H1 (cell line): Measurements from ENCODE around the gene GARIN6. TPM values are rescaled to one million over a fixed set of nuclear protein-coding genes. Genes with fewer than 3 reads are reported as not detected.

ENCODE experiments used
- CTCF ChIA-PET: fragments of 300-600 bp; sonication (Branson Sonifier 250); formaldehyde crosslinking; loops from one replicate; lab custom pipeline; 2021; ENCODE audit not compliant: partially characterized antibody; lab: Charles Lee
- POLR2A ChIA-PET: fragments of 300-600 bp; sonication (Branson Sonifier 250); formaldehyde crosslinking; loops from one replicate; lab custom pipeline; 2021; ENCODE audit warnings: inconsistent platforms; ENCODE audit not compliant: partially characterized antibody; lab: Charles Lee
- DNase-seq, 2 experiments: peaks; one replicate each; pipeline versions ENCODE4 v3.0.0 to v3.0.0-alpha.2; 2010 to 2022; ENCODE audit warnings: low spot score in 2 of 2, low read depth in 1 of 2, mixed read lengths in 1 of 2
- FAIRE-seq: peaks from 2 replicates; lab custom pipeline; 2011; peaks lifted over from hg19 to GRCh38; lab: Jason Lieb, UNC
- H2AFZ ChIP-seq: 2 replicates; pipeline ENCODE4 v1.8.1; 2012; ENCODE audit warnings: low read length, inconsistent platforms
- H2AK5ac ChIP-seq: 2 replicates; pipeline ENCODE4 v1.6.1; 2013; ENCODE audit warnings: low read depth, low read length
- H2BK120ac ChIP-seq: replicated peaks from 2 replicates; pipeline ENCODE3; 2013; ENCODE audit warnings: low read depth, low read length, inconsistent platforms
- H2BK12ac ChIP-seq: 2 replicates; pipeline ENCODE4 v1.6.1; 2013; ENCODE audit warnings: low read depth, low read length
- H2BK15ac ChIP-seq: 2 replicates; pipeline ENCODE4 v1.6.1; 2013; ENCODE audit warnings: low read length
- H2BK20ac ChIP-seq: 2 replicates; pipeline ENCODE4 v1.6.1; 2013; ENCODE audit warnings: low read length
- H2BK5ac ChIP-seq: 2 replicates; pipeline ENCODE4 v1.6.1; 2013; ENCODE audit warnings: low read depth, low read length
- H3K14ac ChIP-seq: 2 replicates; pipeline ENCODE4 v1.6.1; 2013; ENCODE audit warnings: inconsistent platforms; ENCODE audit not compliant: insufficient read length
- H3K18ac ChIP-seq: 2 replicates; pipeline ENCODE4 v1.6.1; 2013; ENCODE audit warnings: low read length; ENCODE audit errors: extremely low read depth
- H3K23ac ChIP-seq: 2 replicates; pipeline ENCODE4 v1.6.1; 2013; ENCODE audit warnings: inconsistent platforms; ENCODE audit not compliant: insufficient read length
- H3K23me2 ChIP-seq: 2 replicates; pipeline ENCODE4 v1.6.1; 2013; ENCODE audit warnings: low read depth, low read length
- H3K27ac ChIP-seq: 2 replicates; pipeline ENCODE4 v1.6.1; 2011; ENCODE audit warnings: low read depth, low read length, inconsistent platforms
- H3K27me3 ChIP-seq, 4 experiments: replicated peaks in 1 of 4; 1 replicate in 1 of 4; 2 replicates in 3 of 4; pipeline versions ENCODE4 v1.6.1 to v1.8.1; 2011 to 2013; ENCODE audit warnings: low read length in 3 of 4, mild to moderate bottlenecking in 3 of 4, inconsistent platforms in 2 of 4, mixed read lengths in 2 of 4, moderate library complexity in 1 of 4; ENCODE audit not compliant: control insufficient read depth in 3 of 4, insufficient read depth in 3 of 4; ENCODE audit errors: extremely low read depth in 1 of 4
- H3K36me3 ChIP-seq, 4 experiments: 2 replicates each; pipeline versions ENCODE4 v1.6.1 to v1.8.1; 2011 to 2013; ENCODE audit warnings: mild to moderate bottlenecking in 4 of 4, low read length in 3 of 4, moderate library complexity in 2 of 4, control low read depth in 1 of 4, inconsistent platforms in 1 of 4; ENCODE audit not compliant: insufficient read depth in 4 of 4, control insufficient read depth in 2 of 4
- H3K4ac ChIP-seq: replicated peaks from 2 replicates; pipeline ENCODE3; 2013; ENCODE audit warnings: low read length, low read depth, mixed read lengths, inconsistent platforms; ENCODE audit not compliant: insufficient read length
- H3K4me1 ChIP-seq, 4 experiments: replicated peaks in 1 of 4; 1 replicate in 1 of 4; 2 replicates in 3 of 4; pipeline versions ENCODE4 v1.6.1 to v1.8.1; 2011 to 2013; ENCODE audit warnings: low read length in 3 of 4, inconsistent platforms in 2 of 4, mixed read lengths in 1 of 4; ENCODE audit not compliant: insufficient read depth in 4 of 4, control insufficient read depth in 3 of 4
- H3K4me2 ChIP-seq, 2 experiments: 2 replicates each; pipeline versions ENCODE4 v1.6.1 to v1.8.1; 2011 to 2013; ENCODE audit warnings: low read depth in 2 of 2, low read length in 2 of 2, control low read depth in 1 of 2, inconsistent platforms in 1 of 2, mild to moderate bottlenecking in 1 of 2; ENCODE audit not compliant: insufficient read depth in 1 of 2
- H3K4me3 ChIP-seq, 4 experiments: fragments of 200-600, 300-600 bp in 1 of 4; sonication (generic), shearing (Covaris generic), sonication (Bioruptor Twin) in 1 of 4; 2 replicates each; pipeline versions ENCODE4 v1.5.1 to v1.8.1; 2011 to 2016; ENCODE audit warnings: low read length in 4 of 4, low read depth in 3 of 4, control low read depth in 2 of 4, inconsistent platforms in 2 of 4, mild to moderate bottlenecking in 2 of 4, mixed read lengths in 1 of 4, moderate library complexity in 1 of 4; ENCODE audit not compliant: insufficient read depth in 2 of 4; ENCODE audit errors: extremely low read depth in 1 of 4
- H3K56ac ChIP-seq: replicated peaks from 2 replicates; pipeline ENCODE3; 2013; ENCODE audit warnings: low read depth, mild to moderate bottlenecking, mixed read lengths, low read length, inconsistent platforms; ENCODE audit not compliant: insufficient read length
- H3K79me1 ChIP-seq: 2 replicates; pipeline ENCODE4 v1.6.1; 2013; ENCODE audit warnings: low read depth, low read length, control low read depth
- H3K79me2 ChIP-seq, 2 experiments: 2 replicates each; pipeline versions ENCODE4 v1.6.1 to v1.8.1; 2012 to 2013; ENCODE audit warnings: low read length in 2 of 2, mild to moderate bottlenecking in 2 of 2, inconsistent platforms in 1 of 2; ENCODE audit not compliant: insufficient read depth in 2 of 2, control insufficient read depth in 1 of 2
- H3K9ac ChIP-seq, 4 experiments: replicated peaks in 1 of 4; 1 replicate in 1 of 4; 2 replicates in 3 of 4; pipeline versions ENCODE4 v1.6.1 to v1.8.1; 2011 to 2013; ENCODE audit warnings: low read depth in 3 of 4, low read length in 3 of 4, control low read depth in 2 of 4, mild to moderate bottlenecking in 2 of 4, moderate library complexity in 2 of 4, inconsistent platforms in 1 of 4; ENCODE audit errors: extremely low read depth in 1 of 4
- H3K9me3 ChIP-seq, 2 experiments: 2 replicates each; pipeline versions ENCODE4 v1.6.1 to v1.8.1; 2012 to 2013; ENCODE audit warnings: mild to moderate bottlenecking in 2 of 2, moderate library complexity in 2 of 2, control low read depth in 1 of 2, inconsistent platforms in 1 of 2, low read depth in 1 of 2, low read length in 1 of 2, mixed read lengths in 1 of 2; ENCODE audit not compliant: insufficient read depth in 2 of 2
- H4K20me1 ChIP-seq, 2 experiments: replicated peaks in 1 of 2; 2 replicates each; pipeline versions ENCODE3 to v1.8.1; 2011 to 2013; ENCODE audit warnings: inconsistent platforms in 2 of 2, low read length in 2 of 2, mild to moderate bottlenecking in 1 of 2; ENCODE audit not compliant: insufficient read depth in 2 of 2, control insufficient read depth in 1 of 2
- H4K5ac ChIP-seq: 2 replicates; pipeline ENCODE4 v1.6.1; 2013; ENCODE audit warnings: low read length, low read depth, mixed read lengths, inconsistent platforms; ENCODE audit not compliant: insufficient read length
- H4K8ac ChIP-seq: 2 replicates; pipeline ENCODE4 v1.8.0; 2013; ENCODE audit warnings: mild to moderate bottlenecking, moderate library complexity, low read length, inconsistent platforms; ENCODE audit not compliant: insufficient read depth; ENCODE audit errors: extremely low read depth
- H4K91ac ChIP-seq: replicated peaks from 2 replicates; pipeline ENCODE3; 2013; ENCODE audit warnings: low read length, mixed read lengths, inconsistent platforms; ENCODE audit not compliant: insufficient read length
- ATF2 ChIP-seq: IDR thresholded peaks from 2 replicates; pipeline ENCODE4 v1.6.1; 2012; ENCODE audit warnings: low read length, inconsistent platforms
- BACH1 ChIP-seq: IDR thresholded peaks from 2 replicates; pipeline ENCODE4 v1.6.1; 2012; ENCODE audit warnings: low read length, improper control_type of control experiment
- CBX8 ChIP-seq: fragments of 300-800, 300-1000 bp; sonication (generic); IDR thresholded peaks from 2 replicates; pipeline ENCODE4 v1.7.1; 2016; ENCODE audit warnings: low read depth, low read length, borderline replicate concordance
- CEBPB ChIP-seq: IDR thresholded peaks from 2 replicates; pipeline ENCODE4 v1.6.1; 2012; ENCODE audit warnings: low read depth, low read length
- CREB1 ChIP-seq: IDR thresholded peaks from 2 replicates; pipeline ENCODE4 v1.6.1; 2012; ENCODE audit warnings: inconsistent platforms
- EP300 ChIP-seq, 2 experiments: IDR thresholded peaks; 1 replicate in 1 of 2; 2 replicates in 1 of 2; pipeline ENCODE4 v1.6.1; 2011 to 2012; ENCODE audit warnings: low read depth in 2 of 2, low read length in 2 of 2, mild to moderate bottlenecking in 2 of 2, borderline replicate concordance in 1 of 2, inconsistent platforms in 1 of 2, moderate library complexity in 1 of 2
- GABPA ChIP-seq: IDR thresholded peaks from 2 replicates; pipeline ENCODE4 v1.6.1; 2011; ENCODE audit warnings: mild to moderate bottlenecking, low read length, moderate library complexity, borderline replicate concordance; ENCODE audit not compliant: insufficient read depth
- PHF8 ChIP-seq: fragments of 200-600 bp; sonication (generic); conservative IDR thresholded peaks from 2 replicates; pipeline ENCODE4 v1.7.1; 2012; ENCODE audit warnings: low read depth, mild to moderate bottlenecking, inconsistent platforms, low read length, moderate library complexity
- SP2 ChIP-seq: IDR thresholded peaks from 2 replicates; pipeline ENCODE4 v1.6.1; 2012; ENCODE audit warnings: mild to moderate bottlenecking, low read length, inconsistent platforms
- TBP ChIP-seq: IDR thresholded peaks from 2 replicates; pipeline ENCODE4 v1.6.1; 2011; ENCODE audit warnings: low read depth, low read length, improper control_type of control experiment
- WGBS, 2 experiments: shearing (Covaris generic) in 1 of 2; methylation state at CpG; one replicate each; pipeline versions ENCODE4 v1.1.6 to v1.1.7; 2013 to 2015; ENCODE audit warnings: low lambda C conversion rate in 2 of 2, mixed read lengths in 2 of 2, inconsistent platforms in 1 of 2, low coverage in 1 of 2, missing lambda C conversion rate in 1 of 2; ENCODE audit not compliant: insufficient replicate concordance in 2 of 2, insufficient coverage in 1 of 2, insufficient read length in 1 of 2; ENCODE audit errors: extremely low coverage in 1 of 2, missing lambda C conversion rate in 1 of 2; 5-methylcytosine and 5-hydroxymethylcytosine counted together
- polyA plus RNA-seq, 7 experiments: library from polyadenylated mRNA; depleted of rRNA in 3 of 7; stranded (reverse) in 5 of 7; unstranded in 2 of 7; fragments of >200 nt in 5 of 7; fragments of 200-250 nt in 2 of 7; gene quantifications; 1 replicate in 5 of 7; 2 replicates in 1 of 7; 4 replicates in 1 of 7; pipeline versions ENCODE4 v1.2.1 to v1.2.3, GENCODE V29; 2011 to 2013; ENCODE audit warnings: missing spikeins in 2 of 7, mixed read lengths in 2 of 7
- total RNA-seq: library from RNA; stranded (reverse); fragmentation: NEBNext Ultra II Directional; extraction: Animal tissue kit (Norgen Biotek cat#: 25700); gene quantifications from 2 replicates; pipeline ENCODE4 v1.2.1, GENCODE V29; 2021

Gene GARIN6
- total and polyA plus RNA-seq, 2 of the 8 experiments (the other 6 are each of a cell fraction or from before 2014, with no cell fraction given) = not detected

GRCh38 chr12:99648183-99648582 lies 630 bp downstream of the GARIN6 start:
- Histone ChIP-seq H4K20me1 (no peaks in the 10 kb centered on the region), H3K9me3 (no peaks in the 10 kb centered on the region), H2BK120ac (no peak overlapping the region), H3K36me3 (no peaks in the 10 kb centered on the region), H3K4me3 (no peak overlapping the region), H3K56ac (no peak overlapping the region), H2BK15ac (no peak overlapping the region), H3K79me1 (no peaks in the 10 kb centered on the region), H3K18ac (no peak overlapping the region; the same call in 1 of the 2 replicates), H2BK12ac (no peak overlapping the region), H2AK5ac (no peak overlapping the region), H3K4me1 (no peaks in the 10 kb centered on the region), H3K4me2 (no peak overlapping the region; a peak in 1 of 4 replicates), H3K23me2 (no peaks in the 10 kb centered on the region), H4K8ac (no peak overlapping the region), H3K14ac (no peak overlapping the region), H2BK5ac (no peak overlapping the region), H3K4ac (no peak overlapping the region), H2AFZ (no peak overlapping the region), H3K27me3 (no peaks in the 10 kb centered on the region), H3K27ac (no peak overlapping the region), H3K79me2 (no peaks in the 10 kb centered on the region), H3K9ac (no peak overlapping the region), H4K91ac (no peak overlapping the region), H2BK20ac (no peak overlapping the region), H3K23ac (no peak overlapping the region), H4K5ac (no peak overlapping the region)
- FAIRE-seq (no peak), DNase-seq (no peak)
- POLR2A ChIA-PET = no interaction called here
- CTCF ChIA-PET = interaction anchor here (0.6 to 2.1 kb wide), 5 partner anchors 11 to 643 kb away, joined by 3 to 5 read pairs (median 3); no protein-coding TSS in a partner anchor
- WGBS, 2 experiments = 93% methylated on average over 14 of the region's 14 CpGs; no CpG with 5 or more reads in 1 of the 2 experiments
- TF ChIP-seq SP2 = no peak
- TF ChIP-seq PHF8 = no peak
- no peak for TF ChIP-seq CREB1
- TF ChIP-seq TBP = no peak
- no peak for TF ChIP-seq CBX8
- TF ChIP-seq EP300 (IDR thresholded peaks at IDR 0.05; ENCODE audit: borderline replicate concordance in 1 of 2, low read depth in 2 of 2, low read length in 2 of 2) = no peak
- no peak for TF ChIP-seq CEBPB
- no peak for TF ChIP-seq GABPA
- TF ChIP-seq BACH1 = no peak
- no peak for TF ChIP-seq ATF2
